IMR-90 (cell line): Measurements from ENCODE around the gene SEL1L3. TPM values are rescaled to one million over a fixed set of nuclear protein-coding genes. Genes with fewer than 3 reads are reported as not detected.
A peak's percentile ranks its signal among the peaks of the same experiment; 100 is the strongest.

Experiments
- ATAC-seq: fragments of 200-7000 bp; cut with Tn5 transposase; 2 replicates; pipeline ENCODE4 v1.9.1; 2020; ENCODE audit warnings: low read depth, mild to moderate bottlenecking, moderate library complexity
- BruUV-seq: library from RNA; stranded (reverse); fragments of 400-500 nt; replicated peaks from 2 replicates; lab custom pipeline; 2021; lab: Mats Ljungman, UMichigan
- CTCF ChIA-PET: fragments of 300-600 bp; formaldehyde crosslinking; extraction: SDS; loops from one replicate; lab custom pipeline; 2021; ENCODE audit warnings: antibody characterized with exemption; lab: Yijun Ruan, JAX
- POLR2A ChIA-PET: fragments of 300-600 bp; sonication (Branson Sonifier 250); formaldehyde crosslinking; loops from one replicate; lab custom pipeline; 2022; ENCODE audit warnings: antibody characterized with exemption; ENCODE audit not compliant: unreplicated experiment; lab: Charles Lee
- DNase-seq: peaks from one replicate; pipeline ENCODE4 v3.0.0; 2013
- H2AFZ ChIP-seq: replicated peaks from 2 replicates; pipeline ENCODE3; 2013; ENCODE audit warnings: low read length, mild to moderate bottlenecking; ENCODE audit not compliant: poor library complexity
- H2AK5ac ChIP-seq: 2 replicates; pipeline ENCODE4 v1.6.1; 2013; ENCODE audit warnings: low read depth, low read length, inconsistent platforms
- H2AK9ac ChIP-seq: replicated peaks from 2 replicates; pipeline ENCODE3; 2013; ENCODE audit warnings: mild to moderate bottlenecking, low read depth, low read length, moderate library complexity; ENCODE audit not compliant: poor library complexity
- H2BK120ac ChIP-seq: 2 replicates; pipeline ENCODE4 v1.6.1; 2013; ENCODE audit warnings: low read depth, low read length, inconsistent platforms
- H2BK15ac ChIP-seq: 3 replicates; pipeline ENCODE4 v1.6.1; 2013; ENCODE audit warnings: low read depth, low read length, inconsistent platforms
- H2BK20ac ChIP-seq: 2 replicates; pipeline ENCODE4 v1.6.1; 2013; ENCODE audit warnings: low read depth, mild to moderate bottlenecking, inconsistent platforms, low read length, moderate library complexity
- H2BK5ac ChIP-seq: 2 replicates; pipeline ENCODE4 v1.6.1; 2013; ENCODE audit warnings: mild to moderate bottlenecking, low read depth, low read length, inconsistent platforms; ENCODE audit not compliant: poor library complexity, severe bottlenecking
- H3K14ac ChIP-seq: replicated peaks from 2 replicates; pipeline ENCODE4 v1.6.1; 2013; ENCODE audit warnings: low read depth, low read length, inconsistent platforms
- H3K18ac ChIP-seq: 2 replicates; pipeline ENCODE4 v1.6.1; 2013; ENCODE audit warnings: low read depth, low read length, control low read depth
- H3K23ac ChIP-seq: 2 replicates; pipeline ENCODE4 v1.6.1; 2013; ENCODE audit warnings: low read depth, low read length, inconsistent platforms
- H3K27ac ChIP-seq: 2 replicates; pipeline ENCODE4 v1.5.1; 2013; ENCODE audit warnings: mild to moderate bottlenecking, control low read depth, low read length; ENCODE audit not compliant: insufficient read depth
- H3K27me3 ChIP-seq: 2 replicates; pipeline ENCODE4 v1.6.1; 2013; ENCODE audit warnings: low read length; ENCODE audit not compliant: control insufficient read depth, insufficient read depth
- H3K36me3 ChIP-seq: 2 replicates; pipeline ENCODE4 v1.6.1; 2013; ENCODE audit warnings: low read length, mixed read lengths; ENCODE audit not compliant: control insufficient read depth, insufficient read depth
- H3K4ac ChIP-seq: 2 replicates; pipeline ENCODE4 v1.6.1; 2013; ENCODE audit warnings: low read depth, low read length, inconsistent platforms
- H3K4me1 ChIP-seq: 2 replicates; pipeline ENCODE4 v1.6.1; 2013; ENCODE audit warnings: low read length, mixed read lengths; ENCODE audit not compliant: control insufficient read depth, insufficient read depth
- H3K4me2 ChIP-seq: 2 replicates; pipeline ENCODE4 v1.6.1; 2013; ENCODE audit warnings: low read depth, mild to moderate bottlenecking, control low read depth, low read length, moderate library complexity
- H3K4me3 ChIP-seq: 2 replicates; pipeline ENCODE4 v1.5.1; 2013; ENCODE audit warnings: low read depth, mild to moderate bottlenecking, control low read depth, low read length, moderate library complexity; ENCODE audit not compliant: insufficient read depth
- H3K56ac ChIP-seq: 2 replicates; pipeline ENCODE4 v1.6.1; 2013; ENCODE audit warnings: low read length, inconsistent platforms; ENCODE audit not compliant: insufficient read depth; ENCODE audit errors: extremely low read depth
- H3K79me1 ChIP-seq, 2 experiments: 2 replicates each; pipeline ENCODE4 v1.6.1; 2013; ENCODE audit warnings: low read length in 2 of 2, inconsistent platforms in 1 of 2, low read depth in 1 of 2
- H3K9ac ChIP-seq: 2 replicates; pipeline ENCODE4 v1.6.1; 2013; ENCODE audit warnings: low read depth, low read length, control low read depth
- H3K9me1 ChIP-seq: 2 replicates; pipeline ENCODE4 v1.6.1; 2013; ENCODE audit warnings: low read length, inconsistent platforms; ENCODE audit not compliant: insufficient read depth
- H3K9me3 ChIP-seq: 2 replicates; pipeline ENCODE4 v1.6.1; 2013; ENCODE audit warnings: low read length; ENCODE audit not compliant: control insufficient read depth, insufficient read depth
- H4K20me1 ChIP-seq: 2 replicates; pipeline ENCODE4 v1.6.1; 2013; ENCODE audit warnings: low read length, inconsistent platforms; ENCODE audit not compliant: insufficient read depth
- H4K5ac ChIP-seq: 2 replicates; pipeline ENCODE4 v1.6.1; 2013; ENCODE audit warnings: mild to moderate bottlenecking, low read depth, low read length, control low read depth
- H4K8ac ChIP-seq, 2 experiments: 2 replicates each; pipeline ENCODE4 v1.6.1; 2013; ENCODE audit warnings: low read depth in 2 of 2, low read length in 2 of 2, control low read depth in 1 of 2, inconsistent platforms in 1 of 2
- H4K91ac ChIP-seq: 2 replicates; pipeline ENCODE4 v1.6.1; 2013; ENCODE audit warnings: low read depth, low read length, inconsistent platforms; ENCODE audit not compliant: insufficient read depth
- MAFK ChIP-seq: IDR thresholded peaks from 2 replicates; pipeline ENCODE4 v1.6.1; 2012; ENCODE audit warnings: low read depth, low read length, improper control_type of control experiment
- POLR2A ChIP-seq: IDR thresholded peaks from 2 replicates; pipeline ENCODE4 v1.6.1; 2012; ENCODE audit warnings: mild to moderate bottlenecking, low read depth, low read length
- RFX5 ChIP-seq: IDR thresholded peaks from 2 replicates; pipeline ENCODE4 v1.8.0; 2012; ENCODE audit warnings: low read depth, mild to moderate bottlenecking, low read length, moderate library complexity
- SMC3 ChIP-seq: fragments of 150-350 bp; IDR thresholded peaks from 2 replicates; pipeline ENCODE4 v1.6.1; 2016; ENCODE audit warnings: low read depth, mild to moderate bottlenecking, antibody characterized with exemption, low read length, moderate library complexity
- WGBS, 2 experiments: methylation state at CpG; one replicate each; pipeline versions ENCODE4 v1.1.5 to v1.1.7; 2013; ENCODE audit warnings: missing lambda C conversion rate in 2 of 2; ENCODE audit not compliant: insufficient read length in 1 of 2; ENCODE audit errors: extremely low coverage in 2 of 2; 5-methylcytosine and 5-hydroxymethylcytosine counted together
- dilution Hi-C: fragments of 300-500 bp; cut with HindIII; formaldehyde crosslinking; loops from one replicate; pipeline ENCODE4 v1.14.3; 2018; ENCODE audit warnings: low sequenced_read_pairs; ENCODE audit not compliant: unreplicated experiment
- in situ Hi-C: fragments of 300-500 bp; cut with MboI; formaldehyde crosslinking; loops from 3 replicates; pipeline ENCODE4 v1.14.3; 2019; ENCODE audit warnings: low sequenced_read_pairs, inconsistent platforms, mixed read lengths
- intact Hi-C: fragments of 100-400 bp; cut with micrococcal nuclease; formaldehyde crosslinking; loops from 2 replicates; pipeline ENCODE4 v1.10.0; 2022
- polyA plus RNA-seq, 3 experiments: library from polyadenylated mRNA; depleted of rRNA; stranded (reverse); fragments of >200 nt; gene quantifications; 2 replicates each; pipeline ENCODE4 v1.2.3, GENCODE V29; 2012; ENCODE audit warnings: low replicate concordance in 1 of 3
- total RNA-seq: library from RNA; depleted of rRNA; stranded (reverse); fragments of >200 nt; gene quantifications from 2 replicates; pipeline ENCODE4 v1.2.3, GENCODE V29; 2012
- TF ChIP-seq, protein P1 (sequence below): fragments of 150-350 bp; IDR thresholded peaks from 2 replicates; pipeline ENCODE4 v1.6.1; 2017; ENCODE audit warnings: mild to moderate bottlenecking, antibody characterized with exemption, low read length, low read depth

The SEL1L3 gene
- total and polyA plus RNA-seq, 2 of the 4 experiments (the other 2 are of a cell fraction): 16.4 to 43.7 TPM

GRCh38 chr4:25815586-25815985 lies 47.2 kb downstream of the SEL1L3 start:
- no peak for DNase-seq
- no peak overlapping the region for H4K5ac ChIP-seq
- no TSS peak for BruUV-seq

More at GRCh38 chr4:25815586-25815985, 47.2 kb downstream of the SEL1L3 start:
- H3K36me3 ChIP-seq: peaks cover 4% of the 10 kb centered on the region
- H2BK5ac ChIP-seq: peak overlapping the region; percentile 10
- H4K8ac ChIP-seq: peak overlapping the region in 1 of 2 experiments; percentile 33; a peak in 1 of 4 replicates
- TF ChIP-seq SMC3 (no peak), RFX5 (no peak), MAFK (no peak), POLR2A (no peak)
- TF ChIP-seq, protein P1, sequence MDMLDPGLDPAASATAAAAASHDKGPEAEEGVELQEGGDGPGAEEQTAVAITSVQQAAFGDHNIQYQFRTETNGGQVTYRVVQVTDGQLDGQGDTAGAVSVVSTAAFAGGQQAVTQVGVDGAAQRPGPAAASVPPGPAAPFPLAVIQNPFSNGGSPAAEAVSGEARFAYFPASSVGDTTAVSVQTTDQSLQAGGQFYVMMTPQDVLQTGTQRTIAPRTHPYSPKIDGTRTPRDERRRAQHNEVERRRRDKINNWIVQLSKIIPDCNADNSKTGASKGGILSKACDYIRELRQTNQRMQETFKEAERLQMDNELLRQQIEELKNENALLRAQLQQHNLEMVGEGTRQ: no peak
- H3K23ac ChIP-seq: peak overlapping the region; percentile 45; the same call in 1 of the 2 replicates
- peak overlapping the region; percentile 55 for H2AFZ ChIP-seq
- H3K27me3 ChIP-seq: no peaks in the 10 kb centered on the region
- no peak overlapping the region for H3K4me2 ChIP-seq
- H3K27ac ChIP-seq: no peak overlapping the region
- no peak overlapping the region for H3K9ac ChIP-seq
- in situ Hi-C loops: no loop called here
- no peak overlapping the region for H4K91ac ChIP-seq
- H2AK5ac ChIP-seq: peak overlapping the region; percentile 90
- POLR2A ChIA-PET: no interaction called here
- peak overlapping the region; percentile 79 for H2BK120ac ChIP-seq
- dilution Hi-C loops: no loop called here
- H3K4ac ChIP-seq: peak overlapping the region; percentile 75; the same call in 1 of the 2 replicates
- intact Hi-C loops: loop anchor here (5.0 kb wide), 1 partner anchor 97 kb away; the partner anchor contains the start of gene SMIM20
- H4K20me1 ChIP-seq: peaks cover 4% of the 10 kb centered on the region; the same call in 1 of the 2 replicates
- H2BK15ac ChIP-seq: peak overlapping the region; percentile 82; the same call in 2 of the 3 replicates
- H3K79me1 ChIP-seq: peaks cover 0 to 6% of the 10 kb centered on the region in 2 experiments; a peak in 2 of 4 replicates
- peaks cover 37% of the 10 kb centered on the region for H3K4me1 ChIP-seq
- H3K18ac ChIP-seq: no peak overlapping the region
- ATAC-seq: no peak
- H2AK9ac ChIP-seq: no peak overlapping the region
- no CpG with 5 or more reads among the region's 5 CpGs for WGBS, 2 experiments
- CTCF ChIA-PET: interaction anchor here (0.9 to 1.5 kb wide), 2 partner anchors 48 to 113 kb away, joined by 4 to 5 read pairs; no protein-coding TSS in a partner anchor
- H3K56ac ChIP-seq: no peak overlapping the region
- H3K14ac ChIP-seq: peak overlapping the region; percentile 59
- H3K9me3 ChIP-seq: no peaks in the 10 kb centered on the region
- no peak overlapping the region for H3K4me3 ChIP-seq
- peak overlapping the region; percentile 43; the same call in 1 of the 2 replicates for H2BK20ac ChIP-seq
- H3K9me1 ChIP-seq: peaks cover 43% of the 10 kb centered on the region
